HG03280 (cell line): ENCODE results near the gene ZFP36L2.

Experiments
- ATAC-seq: cut with Tn5 transposase; IDR thresholded peaks from one replicate; pipeline ENCODE4 v1.9.1; 2021; ENCODE audit warnings: mild to moderate bottlenecking, moderate library complexity; ENCODE audit not compliant: unreplicated experiment

The ZFP36L2 gene

GRCh38 chr2:43224571-43225092 is 1.8 kb downstream of the ZFP36L2 start:
- ATAC-seq, result no peak

DNA sequence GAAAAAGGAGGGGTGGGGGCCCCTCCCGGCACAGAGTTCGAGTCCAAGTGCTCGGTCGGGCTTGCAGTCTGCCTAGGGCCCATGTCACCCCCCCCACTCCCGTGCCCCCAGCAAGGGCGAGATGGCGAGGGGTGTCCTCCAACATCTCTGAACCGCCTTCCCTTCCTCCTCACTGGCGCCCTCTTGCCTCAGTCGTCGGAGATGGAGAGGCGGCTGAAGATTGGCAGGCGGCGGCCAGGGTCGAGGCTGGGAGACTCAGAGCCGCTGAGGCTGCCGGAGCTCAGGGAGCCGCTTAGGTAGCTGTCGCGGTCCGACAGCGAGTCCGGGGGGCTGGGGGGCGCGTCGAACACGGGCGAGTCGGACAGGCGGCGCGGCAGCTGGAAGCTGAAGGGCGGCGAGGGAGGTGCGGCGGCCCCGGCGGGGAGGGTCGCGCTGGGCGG is 2.3 kb downstream of the ZFP36L2 start:
- ATAC-seq, result no peak

- no peak for ATAC-seq
Observed at GRCh38 chr2:43223521-43224001, 2.8 kb downstream of the ZFP36L2 start.

GRCh38 chr2:43222475-43223309 is 3.7 kb downstream of the ZFP36L2 start:
- ATAC-seq, result no peak

DNA sequence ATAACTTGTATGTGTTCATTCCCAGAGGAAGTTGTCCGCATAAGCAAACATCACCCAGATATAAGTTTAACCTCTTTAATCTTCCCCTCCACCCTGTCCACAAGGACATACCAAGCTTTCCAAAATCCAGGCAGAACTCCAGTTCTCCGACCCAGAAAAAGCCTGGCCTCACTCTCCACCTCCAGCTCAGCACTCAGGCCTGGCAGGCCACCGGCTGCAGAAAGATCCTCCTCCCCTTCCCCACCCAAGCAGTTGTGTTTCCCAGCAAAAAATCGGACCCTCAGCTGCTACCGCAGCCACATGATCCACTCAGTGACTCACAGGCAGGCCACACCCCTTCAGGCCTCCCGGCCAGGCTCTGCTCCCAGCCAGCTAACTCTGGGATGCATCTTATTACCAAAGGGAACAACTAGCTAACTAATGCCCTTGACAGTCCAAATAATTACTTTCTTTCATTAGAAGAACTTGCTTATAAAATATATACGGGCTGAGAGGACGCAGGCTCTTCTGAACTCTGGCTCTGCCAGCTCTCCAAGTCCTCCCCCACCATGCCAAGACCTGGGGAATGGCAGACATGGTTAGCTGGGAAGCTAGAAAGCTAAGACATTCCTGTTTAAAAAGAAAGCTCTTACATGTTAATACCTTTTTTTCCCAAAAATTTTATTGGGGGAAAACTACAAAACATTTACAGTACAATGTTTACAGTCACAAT is 4.5 kb downstream of the ZFP36L2 start:
- no peak for ATAC-seq

DNA sequence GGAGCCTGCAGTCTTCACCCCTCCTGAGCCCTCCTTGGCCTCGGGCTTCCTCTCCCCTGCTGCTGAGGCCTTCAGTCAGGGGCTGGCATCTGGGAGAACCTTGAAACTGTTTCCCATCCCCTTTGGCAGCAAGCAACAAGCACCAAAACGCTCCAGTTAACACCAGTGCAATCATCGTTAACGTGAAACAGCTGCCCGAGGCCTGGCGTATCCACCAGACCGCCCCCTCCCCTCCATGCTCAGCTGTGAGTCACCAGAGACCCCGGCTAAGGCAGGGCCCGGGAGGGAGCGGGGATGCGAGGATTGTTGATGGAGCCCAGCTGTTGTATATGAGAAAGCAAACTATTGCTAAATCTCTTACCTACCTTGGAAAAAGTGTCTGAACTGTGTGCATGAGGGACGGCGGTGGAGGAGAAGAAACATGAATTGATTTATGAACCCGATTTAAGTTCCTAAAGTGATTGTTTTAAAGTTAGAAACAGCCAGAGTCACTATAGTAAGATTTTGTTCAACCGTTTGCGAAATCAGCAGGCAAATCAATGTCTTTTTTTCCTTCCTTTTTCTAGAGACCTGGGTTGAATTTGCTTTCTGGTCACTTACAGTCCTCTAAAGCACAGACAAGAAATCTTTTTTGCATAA is 5.2 kb downstream of the ZFP36L2 start:
- no peak for ATAC-seq

DNA sequence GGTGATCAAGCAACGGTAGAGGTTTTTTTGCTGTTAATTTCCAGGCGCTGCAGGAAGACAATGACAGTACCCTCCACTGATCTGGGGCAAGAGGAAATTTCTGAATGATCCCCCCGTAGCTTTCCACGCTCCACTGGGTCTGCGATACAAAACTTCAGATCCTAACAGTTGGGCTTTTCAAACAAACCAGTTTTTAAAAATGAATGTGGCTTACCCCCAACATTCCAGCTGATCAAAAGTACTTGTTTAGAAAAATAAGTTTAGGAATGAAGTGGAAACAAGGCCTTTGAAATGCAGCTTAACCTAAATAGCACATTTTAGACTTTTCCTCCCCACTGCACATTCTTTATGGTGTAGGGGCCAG is 5.7 kb downstream of the ZFP36L2 start:
- no peak for ATAC-seq

DNA sequence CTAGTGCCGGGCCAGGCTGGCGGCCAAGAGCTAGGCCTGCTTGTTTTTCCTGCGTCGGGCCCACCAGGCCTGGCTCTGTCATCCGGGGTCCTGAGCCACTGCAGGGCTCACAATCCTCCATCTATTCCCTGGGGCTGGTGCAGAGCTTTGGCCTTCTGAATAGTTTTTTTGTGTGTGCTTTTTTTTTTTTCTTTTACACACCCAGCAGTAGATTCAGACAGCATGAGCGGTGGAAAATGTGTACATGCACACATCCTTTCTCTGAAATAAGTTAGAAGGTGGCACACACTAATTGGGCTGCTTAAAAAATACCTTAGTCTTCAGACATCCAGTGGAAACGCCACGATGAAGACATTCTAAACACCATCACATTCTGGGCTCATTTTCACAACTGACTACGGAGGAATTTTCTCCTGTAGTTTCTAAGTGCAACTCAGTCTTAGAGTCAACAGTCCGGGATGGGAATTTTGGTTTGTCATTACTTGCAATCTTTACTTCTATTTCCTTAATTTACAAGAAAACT is 6.1 kb downstream of the ZFP36L2 start:
- no peak for ATAC-seq

- peak; percentile 52 for ATAC-seq
Observed at GRCh38 chr2:43219383-43220228, 6.8 kb downstream of the ZFP36L2 start.

DNA sequence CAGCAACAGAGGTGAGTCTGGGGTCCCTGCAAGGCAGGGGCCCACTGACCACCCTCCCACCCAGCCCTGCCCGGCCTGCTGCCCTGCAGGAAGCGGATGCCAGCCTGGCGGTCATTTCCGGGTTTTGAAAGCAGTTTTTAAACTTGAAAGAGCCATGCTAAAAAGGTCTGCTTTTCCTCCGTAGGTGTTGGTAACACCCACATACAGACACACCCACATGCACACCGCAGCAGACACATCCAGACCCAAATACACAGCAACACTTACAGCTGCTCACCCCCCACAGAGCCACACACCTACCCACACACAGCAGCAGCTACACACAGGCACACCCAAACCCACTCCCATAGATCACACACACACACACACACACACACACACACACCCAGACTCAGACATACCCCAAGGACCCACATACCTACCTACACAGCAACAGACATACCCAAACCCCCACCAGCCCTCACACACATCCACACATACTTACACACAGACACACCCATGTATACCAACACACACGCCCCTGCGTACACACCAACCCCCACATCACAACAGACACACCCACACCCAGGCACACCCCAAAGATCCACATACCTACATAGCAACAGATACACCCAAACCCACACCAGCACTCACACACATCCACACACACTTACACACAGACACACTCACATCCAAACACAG is 7.6 kb downstream of the ZFP36L2 start:
- no peak for ATAC-seq

DNA sequence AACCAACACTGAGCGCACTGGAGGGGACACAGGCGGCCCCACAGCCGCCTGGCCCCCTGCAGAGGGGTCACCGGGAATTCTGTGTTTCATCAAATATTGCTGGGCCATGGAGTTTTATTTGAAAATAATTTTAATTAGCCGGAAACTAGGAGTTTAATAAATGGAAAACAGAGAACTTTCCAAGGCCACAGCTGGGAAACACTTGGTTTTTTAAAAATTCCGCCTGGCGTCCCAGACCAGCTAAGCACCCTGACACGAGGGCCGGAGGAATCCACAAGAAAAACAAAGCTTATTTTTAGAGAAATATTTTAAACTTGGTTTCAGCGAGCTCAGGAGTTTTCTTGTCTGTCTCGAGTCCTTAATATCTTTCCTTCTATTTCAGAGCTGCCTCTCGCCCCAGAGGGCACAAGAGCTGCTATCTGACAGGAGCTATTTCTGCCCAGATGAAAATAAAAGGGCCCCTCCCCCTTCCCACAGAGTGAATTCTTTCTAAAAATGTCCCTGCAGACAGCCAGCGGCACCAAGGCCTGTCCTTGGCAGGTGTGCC is 8.2 kb downstream of the ZFP36L2 start:
- no peak for ATAC-seq

DNA sequence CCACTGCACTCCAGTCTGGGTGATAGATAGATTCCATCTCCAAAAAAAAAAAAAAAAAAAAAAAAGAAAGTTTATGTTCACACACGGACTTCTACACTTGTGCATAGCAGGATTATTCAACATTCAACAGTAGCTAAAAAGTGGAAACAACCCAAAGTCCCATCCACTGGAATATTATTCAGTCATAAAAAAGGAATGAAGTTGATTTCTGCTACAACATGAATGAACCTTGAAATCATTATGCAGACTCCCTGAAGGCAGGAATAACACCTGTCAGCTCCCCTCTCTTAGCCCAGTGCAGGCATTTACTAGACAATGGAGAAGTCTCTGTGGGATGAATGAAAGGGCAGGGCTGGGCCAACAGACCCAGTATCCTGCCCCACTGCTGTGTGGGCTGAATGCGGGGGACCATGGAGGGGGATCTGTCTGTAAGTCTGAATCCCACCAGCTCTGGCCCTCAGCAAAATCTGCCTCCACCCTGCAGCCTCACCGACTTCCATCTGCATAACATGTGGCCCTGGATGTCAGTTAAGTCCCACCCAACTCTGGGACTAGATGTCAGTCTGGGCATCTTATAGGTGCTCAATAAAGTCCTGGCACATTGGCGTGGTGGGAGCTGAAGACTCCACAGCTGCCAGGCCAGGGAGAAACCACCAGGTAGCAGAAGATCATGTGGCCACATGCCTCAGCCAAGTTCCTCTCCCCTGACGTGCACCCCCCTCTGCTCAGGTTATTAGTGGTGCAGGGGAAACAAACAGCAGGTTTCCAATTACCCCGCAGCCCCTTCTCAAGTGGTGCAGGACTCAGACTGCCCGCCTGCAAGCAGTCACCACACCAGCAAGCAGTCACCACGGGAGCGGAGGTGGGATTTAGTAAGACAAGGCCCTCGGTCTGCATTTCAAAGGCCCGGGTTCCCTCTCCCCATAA is 8.9 kb downstream of the ZFP36L2 start:
- ATAC-seq, result no peak

GRCh38 chr2:43216629-43217028 is 9.8 kb downstream of the ZFP36L2 start:
- ATAC-seq, result no peak

DNA sequence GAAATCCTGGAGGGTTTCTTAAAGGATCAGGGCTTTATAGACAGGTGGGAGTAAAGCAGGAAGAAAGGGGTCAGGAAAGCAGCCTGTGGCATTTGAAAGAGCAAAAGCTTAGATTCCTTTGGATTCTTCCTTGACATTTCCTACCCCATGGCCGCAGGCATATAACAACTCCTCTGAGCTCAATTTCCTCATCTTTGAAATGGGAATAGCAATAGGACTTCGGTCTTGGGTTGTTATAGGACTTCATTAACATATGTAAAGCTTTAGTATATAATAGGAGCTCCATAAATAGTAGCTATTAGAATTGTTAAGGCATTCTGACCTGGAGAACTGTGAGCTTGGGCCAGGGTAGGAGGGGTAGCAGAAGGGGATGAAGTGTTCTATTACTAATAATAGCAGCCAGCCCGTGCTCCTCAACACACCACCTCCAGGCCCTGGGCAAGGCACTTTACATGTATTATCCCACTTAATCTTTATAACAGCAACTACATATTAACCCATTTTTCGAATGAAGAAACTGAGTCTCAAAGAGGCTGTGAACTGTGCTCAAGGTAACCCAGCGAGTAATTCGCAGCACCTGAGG is 10.6 kb downstream of the ZFP36L2 start:
- no peak for ATAC-seq

DNA sequence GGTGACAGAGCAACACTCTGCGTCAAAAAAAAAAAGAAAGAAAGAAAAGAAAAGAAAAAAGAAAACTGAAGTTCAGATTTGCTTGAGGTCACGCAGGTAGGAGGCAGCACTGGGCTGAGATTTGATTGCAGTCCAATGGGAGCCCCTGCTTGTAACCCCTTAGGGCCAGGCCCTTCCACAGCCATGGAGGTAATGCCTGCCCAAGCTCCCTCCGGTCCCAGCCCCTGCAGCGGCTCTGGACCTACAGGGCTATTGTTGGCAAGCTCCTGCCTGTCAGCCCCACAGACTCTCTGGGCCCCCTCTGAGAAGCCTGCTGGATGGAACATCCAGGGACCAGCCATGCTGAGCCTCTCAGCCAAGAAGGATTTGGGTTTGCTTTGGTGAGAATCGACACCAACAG is 12.2 kb downstream of the ZFP36L2 start:
- no peak for ATAC-seq

- no peak for ATAC-seq
Observed at GRCh38 chr2:43212931-43213330, 13.5 kb downstream of the ZFP36L2 start.

GRCh38 chr2:43212216-43212835 is 14.1 kb downstream of the ZFP36L2 start:
- ATAC-seq, result no peak
